ENCODE data around the gene CPZ. TPM values are rescaled to one million over a fixed set of nuclear protein-coding genes. Genes with fewer than 3 reads are reported as not detected.
A peak's percentile ranks its signal among the peaks of the same experiment; 100 is the strongest.

CPZ gene
- total and polyA plus RNA-seq, 10 of the 15 experiments (the other 5 are each of a cell fraction or from before 2014, with no cell fraction given): not detected

GRCh38 chr4:8577972-8578371 lies 14.6 kb upstream of the CPZ start:
- no peaks in the 10 kb centered on the region for H4K20me1 ChIP-seq (ENCODE audit: control insufficient read depth, insufficient read depth)
- RAD21 ChIA-PET (ENCODE audit: unreplicated experiment): no interaction called here
- no peak for TF ChIP-seq FOXK2 (IDR thresholded peaks at IDR 0.05)
- peak; percentile 14 for TF ChIP-seq PBX3 (IDR thresholded peaks at IDR 0.05; ENCODE audit: insufficient replicate concordance, low read depth, low read length)
- peak; percentile 54 for TF ChIP-seq BCL3 (IDR thresholded peaks at IDR 0.05; ENCODE audit: borderline replicate concordance, insufficient read depth, low read depth, low read length, poor library complexity, severe bottlenecking)

GRCh38 chr4:8578717-8579116 lies 13.8 kb upstream of the CPZ start:
- WGBS (ENCODE audit: insufficient coverage, insufficient replicate concordance, low lambda C conversion rate, missing lambda C conversion rate): 0% methylated on average over 3 of the region's 3 CpGs
- TF ChIP-seq IRF5 (IDR thresholded peaks at IDR 0.05; ENCODE audit: borderline replicate concordance) (no peak), ETV6 (conservative IDR thresholded peaks at IDR 0.05 in 1 of 2, IDR thresholded peaks at IDR 0.05 in 1 of 2; ENCODE audit: borderline replicate concordance in 1 of 2, low read depth in 1 of 2) (no peak), ZBTB11 (CRISPR knock-in tag; IDR thresholded peaks at IDR 0.05) (no peak), RELB (IDR thresholded peaks at IDR 0.05; ENCODE audit: low read depth) (no peak)

More at GRCh38 chr4:8577972-8578371, 14.6 kb upstream of the CPZ start:
- SMC1A ChIA-PET (ENCODE audit: uncharacterized antibody, unreplicated experiment): no interaction called here
- DNase-seq (ENCODE audit: low read depth, low spot score) (no peak), FAIRE-seq (no peak), ATAC-seq (no peak)
- Histone ChIP-seq H3K79me2 (ENCODE audit: control insufficient read depth, insufficient read depth, low read length) (no peaks in the 10 kb centered on the region), H3K27me3 (replicated peaks in 1 of 2; ENCODE audit: control insufficient read depth in 2 of 2, insufficient read depth in 2 of 2, low read length in 1 of 2) (no peaks in the 10 kb centered on the region), H3K4me2 (ENCODE audit: control insufficient read depth, insufficient read depth) (no peak overlapping the region), H2AFZ (ENCODE audit: control insufficient read depth, low read depth, low read length) (no peak overlapping the region), H3K36me3 (ENCODE audit: control insufficient read depth in 2 of 2, insufficient read depth in 2 of 2, low read length in 1 of 2) (no peaks in the 10 kb centered on the region), H3K27ac (ENCODE audit: control insufficient read depth, insufficient read depth) (no peak overlapping the region), H3K4me3 (no peak overlapping the region), H3K9ac (ENCODE audit: control insufficient read depth, insufficient read depth, low read length) (no peak overlapping the region), H3K4me1 (ENCODE audit: control insufficient read depth, insufficient read depth, low read length) (no peaks in the 10 kb centered on the region), H3K9me3 (replicated peaks; ENCODE audit: control insufficient read depth, insufficient read depth, low read length) (no peaks in the 10 kb centered on the region)
- WGBS (ENCODE audit: insufficient coverage, insufficient replicate concordance, low lambda C conversion rate, missing lambda C conversion rate): 27% methylated on average over 4 of the region's 4 CpGs
- BruUV-seq (replicated peaks): no TSS peak
- POLR2A ChIA-PET: no interaction called here
- intact Hi-C loops (cut with micrococcal nuclease; ENCODE audit: unreplicated experiment): no loop called here
- in situ Hi-C loops (cut with MboI): no loop called here
- CTCF ChIA-PET: no interaction called here

More at GRCh38 chr4:8578717-8579116, 13.8 kb upstream of the CPZ start:
- no peaks in the 10 kb centered on the region for H3K4me1 ChIP-seq (ENCODE audit: control insufficient read depth, insufficient read depth, low read length)
- H4K20me1 ChIP-seq (ENCODE audit: control insufficient read depth, insufficient read depth): no peaks in the 10 kb centered on the region
- CTCF ChIA-PET: no interaction called here
- BruUV-seq (replicated peaks): no TSS peak
- no peaks in the 10 kb centered on the region for H3K27me3 ChIP-seq (replicated peaks in 1 of 2; ENCODE audit: control insufficient read depth in 2 of 2, insufficient read depth in 2 of 2, low read length in 1 of 2)
- H3K27ac ChIP-seq (ENCODE audit: control insufficient read depth, insufficient read depth): no peak overlapping the region
- H3K9me3 ChIP-seq (replicated peaks; ENCODE audit: control insufficient read depth, insufficient read depth, low read length): no peaks in the 10 kb centered on the region
- H3K36me3 ChIP-seq (ENCODE audit: control insufficient read depth in 2 of 2, insufficient read depth in 2 of 2, low read length in 1 of 2): no peaks in the 10 kb centered on the region
- no peak overlapping the region for H3K4me3 ChIP-seq
- no peak overlapping the region for H3K4me2 ChIP-seq (ENCODE audit: control insufficient read depth, insufficient read depth)
- POLR2A ChIA-PET: no interaction called here
- H2AFZ ChIP-seq (ENCODE audit: control insufficient read depth, low read depth, low read length): no peak overlapping the region
- FAIRE-seq (no peak), ATAC-seq (no peak), DNase-seq (ENCODE audit: low read depth, low spot score) (no peak)
- RAD21 ChIA-PET (ENCODE audit: unreplicated experiment): no interaction called here
- H3K79me2 ChIP-seq (ENCODE audit: control insufficient read depth, insufficient read depth, low read length): no peaks in the 10 kb centered on the region
- in situ Hi-C loops (cut with MboI) (no loop called here), intact Hi-C loops (cut with micrococcal nuclease; ENCODE audit: unreplicated experiment) (no loop called here)
- SMC1A ChIA-PET (ENCODE audit: uncharacterized antibody, unreplicated experiment): no interaction called here
- no peak overlapping the region for H3K9ac ChIP-seq (ENCODE audit: control insufficient read depth, insufficient read depth, low read length)

Measured in GM12878 (cell line).